C4-2B (cell line): ENCODE results near the gene CREG2.

Experiments used
- CTCF ChIP-seq: fragments of 450-650 bp; conservative IDR thresholded peaks from 2 replicates; pipeline ENCODE4 v1.5.1; 2017; ENCODE audit warnings: mild to moderate bottlenecking
- ZFX ChIP-seq: fragments of 450-650 bp; IDR thresholded peaks from 2 replicates; pipeline ENCODE4 v1.6.1; 2017

- no peak for TF ChIP-seq CTCF
- TF ChIP-seq ZFX: no peak
Observed at GRCh38 chr2:101354420-101355311, 32.6 kb downstream of the CREG2 start.
